GM19099 (cell line): ENCODE data around the gene TFCP2L1.

Source experiments
- POLR2A ChIP-seq: IDR thresholded peaks from 3 replicates; pipeline ENCODE4 v1.6.1; 2011; ENCODE audit warnings: low read depth; ENCODE audit not compliant: insufficient read length; ENCODE audit errors: extremely low read depth

TFCP2L1 gene

DNA sequence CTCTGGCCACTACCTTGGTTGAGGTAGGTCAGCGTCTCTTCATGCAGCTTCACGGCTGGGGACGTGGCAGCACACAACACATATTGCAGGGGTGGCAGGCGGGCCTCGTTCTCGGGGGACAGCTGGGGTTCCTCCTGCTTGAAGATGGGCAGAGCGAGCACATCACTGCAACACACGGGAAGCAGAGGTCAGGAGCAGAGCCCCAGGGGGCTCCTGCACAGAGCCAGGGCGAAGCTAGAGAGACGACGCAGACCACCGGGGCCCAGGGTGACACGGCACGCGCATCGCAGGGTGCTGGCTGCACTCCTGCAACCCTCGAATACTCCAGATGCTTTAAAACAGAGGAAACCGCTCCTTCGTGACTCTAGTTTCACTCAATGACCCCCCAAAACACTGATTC, 3.9 kb downstream of the TFCP2L1 start:
- no peak for TF ChIP-seq POLR2A

DNA sequence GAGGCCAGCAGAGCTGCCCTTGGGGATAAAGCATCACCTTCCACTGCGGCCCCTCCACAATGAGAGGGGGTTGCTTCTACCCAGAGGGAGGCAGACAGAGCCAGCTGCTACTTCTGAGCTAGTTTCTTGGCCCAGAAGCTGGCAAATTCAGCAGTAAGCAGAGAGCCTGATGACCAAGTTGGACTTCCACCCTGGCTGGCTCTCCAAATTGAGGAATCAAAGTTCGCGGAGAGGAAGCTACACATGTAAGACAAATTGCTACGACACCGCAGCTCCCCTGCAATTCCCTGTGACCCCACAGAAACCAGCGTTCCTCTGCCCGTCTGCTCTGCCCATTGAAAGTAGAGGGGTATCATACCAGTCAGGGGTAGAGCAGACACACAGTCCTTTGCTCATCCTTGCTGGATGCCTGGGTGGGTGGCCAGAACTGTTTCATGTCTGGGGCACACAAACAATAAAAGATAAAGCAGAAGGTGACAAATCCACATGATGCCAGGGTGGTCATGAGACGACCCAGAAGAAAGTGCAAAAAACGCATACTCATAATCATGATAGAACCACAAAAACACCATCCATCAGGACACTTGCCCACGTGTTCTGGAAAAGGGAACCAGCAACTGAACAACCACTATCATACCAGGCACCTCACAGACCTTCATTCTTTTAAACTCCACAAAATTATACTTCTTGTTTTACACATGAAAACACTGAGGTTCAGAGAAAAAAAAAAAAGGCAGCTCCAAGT, 5.4 kb downstream of the TFCP2L1 start:
- no peak for TF ChIP-seq POLR2A

DNA sequence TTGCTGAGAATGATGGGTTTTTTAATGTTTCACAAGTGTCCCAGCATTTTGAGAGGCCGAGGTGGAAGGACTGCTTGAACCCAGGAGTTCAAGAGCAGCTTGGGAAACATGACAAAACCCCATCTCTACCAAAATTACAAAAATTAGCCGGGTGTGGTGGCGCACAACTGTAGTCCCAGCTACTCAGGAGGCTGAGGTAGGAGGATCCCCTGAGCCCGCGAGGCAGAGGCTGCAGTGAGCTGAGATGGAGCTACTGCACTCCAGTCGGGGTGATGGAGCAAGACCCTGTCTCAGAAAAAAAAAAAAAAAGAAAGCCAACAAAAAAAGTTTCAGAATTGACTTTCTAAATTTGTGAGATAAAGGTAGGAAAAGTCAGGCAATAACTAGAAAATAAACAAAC, 8.7 kb downstream of the TFCP2L1 start:
- TF ChIP-seq POLR2A: no peak

DNA sequence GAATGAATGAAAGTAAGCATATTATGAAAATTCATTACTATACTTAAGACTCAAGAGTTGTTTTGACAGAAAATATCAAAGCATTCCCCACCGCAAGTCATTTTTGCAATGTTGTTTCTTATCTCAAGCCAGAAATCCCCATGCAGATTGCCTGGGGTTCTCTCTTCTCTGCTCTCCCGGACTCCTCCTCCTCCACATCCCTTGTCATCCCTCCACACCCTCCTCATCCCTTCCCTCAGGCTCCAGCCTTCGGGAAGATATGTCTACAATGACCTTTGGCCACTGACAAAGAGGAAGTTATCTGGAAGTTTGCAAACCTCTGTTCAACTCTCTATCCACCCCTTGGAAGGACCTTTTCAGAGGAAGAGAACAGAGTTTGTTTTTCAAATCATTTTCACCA, 11.9 kb downstream of the TFCP2L1 start:
- no peak for TF ChIP-seq POLR2A

DNA sequence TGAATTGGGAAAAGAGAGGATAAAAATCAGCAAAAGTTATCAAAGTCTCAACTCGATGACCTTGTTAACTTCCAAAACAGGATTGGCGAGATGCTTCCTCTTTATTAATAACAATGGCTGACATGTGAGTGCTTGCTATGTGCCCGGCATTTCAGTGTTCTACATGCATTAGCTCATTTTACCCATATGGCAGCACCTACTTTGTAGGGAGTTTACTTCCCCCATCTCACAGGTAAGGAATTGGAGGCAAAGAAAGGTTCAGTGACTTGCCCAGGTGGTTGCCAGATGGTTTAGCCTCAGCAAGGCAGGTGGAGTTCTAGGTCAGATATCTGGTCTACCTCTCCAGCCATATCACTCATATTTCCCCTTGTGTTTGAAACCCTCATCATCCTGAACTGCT, 12.4 kb downstream of the TFCP2L1 start:
- TF ChIP-seq POLR2A: no peak

DNA sequence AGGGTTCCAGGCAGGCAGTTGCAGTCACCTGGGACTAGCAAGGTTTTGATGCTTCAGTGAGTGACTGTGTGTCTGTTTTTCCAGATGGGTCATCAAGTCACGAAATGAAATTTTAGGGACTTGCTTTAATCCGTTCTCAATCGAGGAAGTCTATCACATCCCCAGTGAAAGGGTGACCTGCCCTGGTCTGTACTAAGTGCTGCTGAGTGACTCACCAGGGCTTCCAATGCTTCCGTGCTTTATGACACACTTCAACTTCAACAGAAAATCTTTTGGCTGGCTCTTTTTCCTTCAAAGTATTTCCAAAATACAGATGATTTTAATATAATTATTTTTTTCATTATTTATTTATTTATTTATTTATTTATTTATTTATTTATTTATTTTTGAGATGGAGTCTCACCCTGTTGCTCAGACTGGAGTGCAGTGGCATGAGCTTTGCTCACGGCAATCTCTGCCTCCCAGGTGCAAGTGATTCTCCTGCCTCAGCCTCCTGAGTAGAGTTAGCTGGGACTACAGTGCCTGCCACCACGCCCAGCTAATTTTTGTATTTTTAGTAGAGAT, 18.4 kb downstream of the TFCP2L1 start:
- TF ChIP-seq POLR2A: no peak

DNA sequence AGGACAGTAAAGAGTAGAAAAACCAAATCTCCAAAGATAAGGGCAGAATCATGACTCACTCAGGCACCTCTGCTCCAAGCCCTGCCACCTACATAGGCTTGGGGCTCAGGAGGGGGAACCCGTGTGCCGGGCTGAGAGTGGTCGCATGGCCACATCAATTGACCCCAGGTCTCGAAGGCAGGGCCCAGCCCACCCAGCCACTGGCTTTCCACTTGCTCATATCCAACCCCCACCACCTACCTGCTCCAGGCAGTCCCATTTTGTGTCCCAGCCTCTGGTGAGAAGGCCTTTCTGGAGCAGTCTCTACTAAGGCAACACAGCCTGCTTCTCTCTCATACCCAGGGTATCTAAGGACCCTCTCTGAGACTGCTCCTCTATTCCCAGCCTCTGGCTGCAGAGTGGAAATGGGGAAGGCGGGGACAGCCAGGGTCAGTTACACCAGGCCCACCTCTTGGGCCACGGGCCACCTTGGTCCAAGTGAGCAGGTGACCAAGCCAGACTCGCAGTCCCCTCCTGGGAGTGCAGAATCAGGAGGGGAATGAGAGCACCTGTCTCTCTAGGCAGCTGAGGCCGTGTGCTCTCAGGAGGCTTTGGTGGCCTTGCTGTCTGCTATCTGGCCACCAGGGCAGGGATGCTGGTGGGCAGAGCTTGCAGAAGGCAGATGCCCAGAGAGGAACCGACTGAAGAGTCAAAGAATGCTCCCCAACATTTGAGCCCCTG, 20.8 kb downstream of the TFCP2L1 start:
- TF ChIP-seq POLR2A: no peak

DNA sequence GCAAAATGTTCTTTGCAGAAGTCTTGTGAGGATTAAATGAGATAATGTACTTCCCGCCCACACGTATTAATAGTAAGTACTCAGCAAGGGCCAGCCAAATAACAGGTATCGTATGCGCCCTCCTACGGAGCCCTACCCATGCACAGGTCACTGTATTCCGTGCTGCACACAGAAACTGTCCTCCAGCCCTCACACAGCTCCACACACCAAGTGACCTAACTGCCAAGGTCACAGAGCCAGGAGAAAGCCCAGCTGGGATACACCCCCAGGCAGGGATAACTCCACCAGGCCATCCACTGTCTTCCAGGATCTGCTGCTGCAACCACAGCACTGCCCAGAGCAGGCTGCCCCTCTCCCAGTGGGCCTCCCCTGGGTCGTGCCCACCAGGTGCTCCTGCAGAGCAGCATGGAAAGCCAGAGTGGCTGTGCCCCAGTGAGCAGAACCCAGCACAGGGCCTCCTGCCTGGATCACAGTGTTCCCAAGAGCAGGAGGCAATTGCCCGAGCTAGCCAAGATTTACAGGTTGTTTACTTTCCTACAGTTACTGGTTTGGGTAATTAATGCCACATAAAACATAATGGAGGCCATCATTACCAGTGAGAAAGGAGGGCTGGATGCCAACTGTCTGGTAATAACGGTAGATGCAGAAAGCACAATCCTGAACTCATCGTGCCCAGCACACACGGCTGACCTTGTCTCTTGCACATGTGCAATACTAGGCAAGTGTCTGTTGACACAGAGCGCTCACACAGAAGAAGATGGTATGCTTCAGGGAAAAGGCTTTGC, 24.4 kb downstream of the TFCP2L1 start:
- TF ChIP-seq POLR2A: no peak

DNA sequence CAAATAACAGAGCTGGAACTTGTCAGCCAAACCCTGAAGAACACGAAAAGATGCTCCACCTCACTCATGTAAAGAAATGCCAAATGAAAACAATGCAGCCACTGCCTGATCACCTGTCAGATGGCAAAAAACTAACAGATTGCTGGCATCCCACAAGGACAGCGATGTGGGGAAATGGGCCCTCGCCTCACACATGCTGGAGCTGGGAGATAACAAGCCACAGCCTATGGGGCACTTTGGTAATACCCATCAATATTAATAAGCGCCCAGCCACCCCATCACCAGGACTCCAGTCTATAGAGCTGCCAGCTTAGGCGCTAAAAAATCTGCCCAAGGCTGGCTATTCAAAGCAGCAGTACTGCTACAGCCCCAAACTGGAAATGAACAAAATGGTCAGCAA, 27.0 kb downstream of the TFCP2L1 start:
- TF ChIP-seq POLR2A: no peak

DNA sequence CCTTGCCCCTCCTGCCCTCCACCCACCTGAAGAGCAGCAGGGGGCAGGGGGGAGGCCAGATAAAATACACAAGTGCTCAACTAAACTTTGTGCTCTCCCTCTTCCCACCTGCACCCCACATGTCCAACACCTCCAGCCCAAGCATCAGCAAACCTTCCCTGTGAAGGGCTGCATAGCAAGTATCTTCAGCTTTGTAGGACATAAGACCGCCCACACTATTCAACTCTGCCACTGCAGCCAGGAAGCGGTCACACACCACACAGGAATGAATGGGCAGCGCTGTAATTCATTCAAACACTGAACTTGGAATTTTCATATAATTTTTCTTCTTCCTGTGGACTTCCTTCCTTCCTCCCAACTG, 27.5 kb downstream of the TFCP2L1 start:
- no peak for TF ChIP-seq POLR2A

DNA sequence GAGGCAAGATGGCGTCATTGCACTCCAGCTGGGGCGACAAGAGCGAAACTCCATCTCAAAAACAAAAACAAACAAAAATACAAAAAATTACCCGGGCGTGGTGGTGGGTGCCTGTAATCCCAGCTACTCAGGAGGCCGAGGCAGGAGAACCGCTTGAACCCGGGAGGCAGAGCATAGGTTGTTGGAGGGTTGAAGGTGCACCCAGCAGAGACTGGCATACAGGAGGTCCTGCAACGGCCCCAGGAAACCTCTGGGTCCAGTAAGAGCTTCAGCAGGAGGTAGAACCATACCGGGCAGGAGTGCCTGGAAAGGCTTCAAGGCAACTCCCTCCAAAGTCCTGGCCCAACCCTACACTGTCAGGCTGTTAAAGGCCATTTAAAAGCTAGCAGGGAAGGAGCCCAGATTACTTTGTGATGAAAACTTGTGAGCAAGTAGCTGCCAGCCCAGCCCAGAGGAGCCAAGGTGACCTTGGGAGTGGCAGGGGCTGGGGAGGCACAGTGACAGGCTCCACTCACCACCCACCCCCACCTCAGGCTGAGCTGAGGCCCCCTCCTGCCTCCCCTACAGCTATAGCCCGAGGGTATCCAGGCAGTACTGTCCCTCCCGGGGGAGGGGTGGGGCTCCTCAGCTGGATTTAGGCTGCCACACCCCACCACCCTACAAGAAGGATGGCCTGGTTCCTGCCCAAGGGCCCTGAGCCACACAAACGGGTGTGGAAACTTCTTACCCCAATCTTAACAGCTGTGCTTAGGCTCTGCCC, 28.1 kb downstream of the TFCP2L1 start:
- no peak for TF ChIP-seq POLR2A

DNA sequence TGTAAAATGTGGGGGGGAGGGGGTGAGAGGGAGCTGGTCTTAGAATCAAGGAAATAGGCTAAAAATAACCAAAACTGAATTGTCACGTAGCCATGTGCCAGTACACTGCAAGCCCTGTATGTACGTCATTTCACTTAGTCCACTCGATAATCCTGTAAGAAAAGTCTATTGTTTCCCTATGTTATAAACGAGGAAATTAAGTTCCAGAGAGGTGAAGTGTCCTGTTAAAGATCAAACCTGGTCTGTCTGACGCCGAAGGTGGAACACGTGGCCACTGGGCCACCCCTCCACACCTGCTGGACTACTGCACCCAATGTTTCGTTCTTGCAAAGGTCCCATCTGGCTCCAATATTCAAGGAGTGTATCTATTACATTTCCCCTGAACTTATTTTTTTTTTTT, 29.6 kb downstream of the TFCP2L1 start:
- TF ChIP-seq POLR2A: no peak

DNA sequence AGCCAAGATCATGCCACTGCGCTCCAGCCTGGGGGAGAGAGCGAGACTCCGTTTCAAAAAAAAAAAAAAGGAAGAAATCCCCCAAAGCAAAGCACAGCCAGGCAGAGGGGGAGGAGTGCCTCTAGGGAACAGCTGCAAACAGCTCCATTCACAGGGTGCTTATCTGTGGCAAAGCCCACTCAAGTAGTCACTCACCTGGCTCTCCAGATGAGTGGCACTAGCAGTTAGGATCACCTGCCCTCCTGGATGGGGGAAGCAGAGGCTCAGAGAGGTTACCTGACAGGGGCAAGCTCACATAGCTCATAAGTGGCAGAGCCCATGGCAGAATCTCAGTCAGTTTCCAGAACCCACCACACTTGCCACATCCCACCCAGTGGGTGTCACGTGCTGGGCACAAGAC, 30.3 kb downstream of the TFCP2L1 start:
- no peak for TF ChIP-seq POLR2A

DNA sequence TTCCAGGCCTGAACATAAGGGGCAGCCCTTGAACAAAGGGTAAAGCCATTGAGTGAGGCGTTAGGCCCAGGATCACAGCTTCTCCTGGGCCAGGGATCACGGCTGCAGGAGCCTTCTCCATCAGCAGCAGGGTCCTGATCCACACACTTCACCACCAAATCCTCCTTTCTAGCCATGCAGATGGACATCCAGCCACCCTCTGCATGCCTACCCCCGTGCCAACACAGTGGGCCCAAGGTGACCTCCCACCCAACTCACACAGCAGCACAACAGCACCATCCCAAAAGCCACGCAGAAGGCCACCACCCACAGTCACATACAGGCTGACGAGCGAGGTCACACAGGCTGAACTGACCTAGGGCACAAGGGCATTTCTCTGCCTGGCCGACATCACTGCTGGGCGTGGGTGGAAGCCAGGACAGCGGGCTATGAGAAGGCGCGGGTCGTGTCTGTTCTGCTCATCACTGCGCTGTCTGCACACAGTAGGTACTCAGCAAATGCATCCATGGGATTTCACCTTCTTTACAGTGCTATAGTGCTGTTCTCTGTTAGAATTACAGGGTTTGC, 31.2 kb downstream of the TFCP2L1 start:
- no peak for TF ChIP-seq POLR2A
